IPS-11a (cell line): Measurements from ENCODE around the gene NKX1-2.

Experiments used
- H3K4me3 ChIP-seq: one replicate; pipeline ENCODE4 v1.5.1; 2013; ENCODE audit warnings: low read depth, low read length, control low read depth

The NKX1-2 gene

DNA sequence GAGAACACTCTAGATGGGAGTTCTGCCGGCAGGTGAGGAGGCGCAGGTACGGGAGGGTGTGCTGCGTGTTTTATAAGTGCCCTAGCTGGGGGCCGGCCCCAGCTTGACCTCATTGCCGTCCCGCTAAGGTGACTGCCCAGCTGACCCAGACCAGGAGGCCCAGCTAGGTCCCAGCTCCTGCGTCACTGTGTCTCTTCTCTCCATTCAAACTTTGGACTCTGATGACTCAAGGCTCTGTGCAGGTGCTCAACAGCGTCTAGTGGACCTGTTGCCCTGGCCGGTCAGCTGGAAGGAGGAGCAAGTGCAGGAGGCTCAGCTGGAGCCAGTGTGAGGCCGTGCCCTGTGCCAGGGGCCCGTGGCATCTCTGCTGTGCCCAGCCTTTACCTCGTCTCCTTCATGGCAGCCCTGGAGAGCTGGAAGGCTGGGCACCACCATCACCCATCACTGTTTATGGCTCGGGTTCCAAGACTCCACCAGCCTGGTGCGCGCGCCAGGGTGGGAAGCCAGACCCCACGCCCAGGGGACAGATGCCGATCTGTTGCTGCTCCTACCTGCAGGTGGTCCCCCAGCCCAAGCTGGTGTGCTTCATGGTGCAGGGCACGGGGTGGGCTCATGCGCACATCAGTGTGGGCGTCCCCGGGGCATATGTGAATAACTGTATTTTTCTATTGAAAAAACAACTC lies 26.3 kb upstream of the NKX1-2 start:
- H3K4me3 ChIP-seq, result no peak overlapping the region

DNA sequence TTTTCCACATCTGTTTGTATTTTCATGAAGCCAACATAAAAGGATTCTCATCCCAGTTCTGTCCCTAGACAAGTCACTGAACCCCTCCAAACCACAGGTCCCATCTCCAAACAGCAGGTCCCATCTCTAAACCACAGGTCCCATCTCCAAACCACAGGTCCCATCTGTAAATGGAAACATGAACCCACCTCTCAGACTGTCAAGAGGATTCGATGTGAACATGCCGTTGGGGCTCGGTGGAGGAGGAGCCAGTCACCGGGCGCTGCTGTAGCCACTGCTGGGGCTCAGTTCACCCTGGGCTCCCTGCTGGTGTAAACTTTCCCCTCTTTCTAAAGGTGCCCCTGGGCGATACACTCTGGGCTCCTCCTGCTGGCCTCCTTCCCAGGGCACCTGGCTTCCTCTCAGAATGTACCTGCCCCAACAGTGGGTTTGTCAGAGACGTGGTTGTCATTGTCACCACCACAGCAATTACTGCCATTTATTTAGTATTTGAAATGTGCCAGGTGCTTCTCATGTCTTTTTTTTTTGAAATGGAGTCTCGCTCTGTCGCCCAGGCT lies 24.8 kb upstream of the NKX1-2 start:
- no peak overlapping the region for H3K4me3 ChIP-seq

DNA sequence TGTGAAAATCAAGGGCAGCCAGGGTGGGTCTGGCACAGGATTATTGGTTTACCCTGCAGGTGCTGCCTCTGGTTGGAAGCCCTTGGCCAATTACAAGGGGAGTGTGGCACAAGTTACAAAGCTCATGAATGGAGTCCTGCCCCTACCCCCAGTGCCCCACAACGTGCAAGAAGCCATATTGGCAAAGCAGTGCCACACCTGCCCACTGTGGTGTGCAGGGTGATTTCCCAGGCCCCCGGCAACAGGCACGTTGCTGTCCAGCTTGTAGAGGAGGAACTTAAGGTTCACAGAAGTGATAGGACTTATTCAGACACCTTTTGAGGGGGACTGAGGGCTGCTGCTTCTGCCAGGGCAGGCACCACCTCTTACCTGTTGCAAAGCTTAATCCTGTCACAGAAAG lies 23.2 kb upstream of the NKX1-2 start:
- no peak overlapping the region for H3K4me3 ChIP-seq

DNA sequence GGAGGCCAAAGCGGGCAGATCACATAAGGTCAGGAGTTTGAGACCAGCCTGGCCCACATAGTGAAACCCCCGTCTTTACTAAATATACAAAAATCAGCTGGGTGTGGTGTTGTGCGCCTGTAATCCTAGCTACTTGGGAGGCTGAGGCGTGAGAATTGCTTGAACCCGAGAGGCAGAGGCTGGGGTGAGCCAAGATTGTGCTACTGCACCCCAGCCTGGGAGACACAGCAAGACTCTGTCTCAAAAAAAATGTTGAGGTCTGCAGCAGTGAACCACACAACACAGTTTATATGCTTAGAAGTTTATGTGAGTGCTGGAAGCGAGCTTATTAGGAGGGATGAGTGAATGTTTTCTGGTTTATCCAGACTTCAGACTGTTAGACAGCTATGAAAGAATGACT lies 22.2 kb upstream of the NKX1-2 start:
- no peak overlapping the region for H3K4me3 ChIP-seq

- no peak overlapping the region for H3K4me3 ChIP-seq
Measured at GRCh38 chr10:124470544-124471434, 21.0 kb upstream of the NKX1-2 start.

GRCh38 chr10:124469956-124470484 lies 20.2 kb upstream of the NKX1-2 start:
- no peak overlapping the region for H3K4me3 ChIP-seq

GRCh38 chr10:124468624-124469023 lies 18.8 kb upstream of the NKX1-2 start:
- H3K4me3 ChIP-seq, result no peak overlapping the region

GRCh38 chr10:124467165-124467564 lies 17.3 kb upstream of the NKX1-2 start:
- no peak overlapping the region for H3K4me3 ChIP-seq

DNA sequence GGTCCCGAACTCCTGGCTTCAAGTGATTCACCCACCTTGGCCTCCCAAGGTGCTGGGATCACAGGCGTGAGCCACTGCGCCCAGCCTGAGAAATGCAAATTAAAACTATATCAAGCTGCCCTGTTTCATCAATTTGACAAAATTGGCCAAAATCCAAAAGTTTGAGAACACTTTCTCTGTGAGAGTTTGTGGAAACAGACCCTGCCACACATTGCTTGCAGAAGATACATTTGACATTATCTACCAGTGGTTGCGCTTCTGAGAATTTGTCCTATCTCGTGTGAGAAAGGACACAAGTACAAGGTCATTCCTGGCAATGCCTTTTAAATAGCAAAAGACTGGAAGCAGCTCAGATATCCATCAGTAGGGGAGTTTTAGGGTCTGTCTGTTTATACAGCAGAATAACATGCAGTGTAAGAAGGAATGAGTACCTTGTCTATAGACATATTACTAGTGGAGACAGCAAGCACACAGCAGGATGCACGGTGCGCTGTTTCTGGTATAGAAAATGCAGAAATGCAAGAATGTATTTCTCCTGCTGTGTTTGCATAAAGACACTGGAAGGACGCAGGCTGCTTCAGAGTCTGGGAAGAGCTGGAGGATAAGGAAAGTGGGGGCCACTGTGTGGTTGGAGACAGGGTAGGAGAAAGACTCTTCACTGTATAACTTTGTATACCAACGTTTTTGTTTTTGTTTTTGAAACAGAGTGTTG lies 16.1 kb upstream of the NKX1-2 start:
- no peak overlapping the region for H3K4me3 ChIP-seq

DNA sequence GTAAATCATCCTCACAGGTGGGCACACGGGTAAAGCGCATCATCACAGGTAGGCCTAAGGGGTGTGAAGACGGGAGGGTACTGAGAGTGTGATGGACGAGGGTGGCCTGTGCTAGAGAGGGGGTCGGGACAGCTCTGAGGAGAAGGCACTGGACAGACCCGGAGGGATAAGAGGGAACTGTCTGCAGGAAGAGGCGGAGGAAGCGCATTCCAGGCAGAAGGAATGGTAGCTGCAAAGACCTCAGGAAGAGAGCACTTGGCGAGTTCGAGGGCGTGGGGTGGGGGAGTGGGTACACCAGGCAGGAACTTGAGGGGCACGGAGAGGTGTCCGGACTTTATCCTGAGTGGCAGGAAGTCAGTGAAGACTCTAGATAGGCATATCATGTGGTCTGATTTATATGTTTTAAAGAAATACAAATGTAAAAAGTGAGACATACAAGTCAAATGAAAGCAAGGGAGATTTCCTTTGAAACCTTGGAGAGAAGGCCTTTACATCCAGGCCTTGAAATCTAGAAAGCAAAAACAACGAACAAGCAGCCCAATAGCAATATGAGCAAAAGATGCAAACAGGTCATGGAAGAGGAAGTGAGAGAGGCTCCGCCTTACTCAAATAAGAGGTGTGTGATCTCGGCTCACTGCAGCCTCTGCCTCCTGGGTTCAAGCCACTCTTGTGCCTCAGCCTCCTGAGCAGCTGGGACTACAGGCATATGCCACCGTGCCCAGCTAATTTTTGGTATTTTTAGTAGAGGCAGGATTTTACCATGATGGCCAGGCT lies 15.4 kb upstream of the NKX1-2 start:
- no peak overlapping the region for H3K4me3 ChIP-seq

DNA sequence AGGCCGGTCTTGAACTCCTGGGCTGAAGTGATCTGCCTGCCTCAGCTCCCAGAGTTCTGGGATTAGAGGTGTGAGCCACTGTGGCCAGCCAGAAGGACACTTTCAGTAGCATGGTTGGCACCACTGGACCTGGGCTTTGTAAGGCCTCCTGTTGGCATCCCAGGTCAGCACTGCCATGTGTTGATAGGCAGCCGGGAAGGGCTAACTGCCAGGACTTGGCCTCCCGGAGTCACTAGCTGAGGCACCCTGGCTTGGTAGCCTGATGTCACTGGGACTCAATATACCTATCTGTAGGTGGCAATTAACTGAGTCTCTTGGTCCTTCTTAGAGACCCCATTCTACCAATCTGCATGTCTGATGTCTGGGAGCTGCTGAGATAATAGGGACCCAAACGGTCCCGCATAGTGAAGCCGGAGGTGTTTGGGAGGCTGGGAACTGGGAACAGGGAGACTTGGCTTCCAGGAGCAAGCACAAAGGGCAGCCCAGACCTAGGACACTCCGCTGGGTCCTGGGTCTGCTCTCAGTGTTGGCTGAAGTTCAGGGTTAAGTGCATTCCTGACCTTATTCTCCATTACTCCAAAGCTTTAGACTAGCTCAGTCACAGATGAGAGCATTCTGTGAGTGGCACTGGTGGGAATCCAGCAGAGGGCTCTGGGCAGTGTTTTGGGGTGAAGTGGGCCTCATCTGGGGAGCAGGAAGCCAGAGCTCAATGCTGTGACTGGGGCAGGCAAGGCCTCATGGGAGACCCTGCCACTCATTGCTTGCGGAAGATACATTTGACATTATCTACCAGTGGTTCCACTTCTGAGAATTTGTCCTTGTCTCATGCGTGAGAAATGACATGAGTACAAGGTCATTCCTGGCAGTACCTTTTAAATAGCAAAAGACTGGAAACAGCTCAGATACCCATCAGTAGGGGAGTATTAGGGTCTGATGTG lies 14.5 kb upstream of the NKX1-2 start:
- no peak overlapping the region for H3K4me3 ChIP-seq

DNA sequence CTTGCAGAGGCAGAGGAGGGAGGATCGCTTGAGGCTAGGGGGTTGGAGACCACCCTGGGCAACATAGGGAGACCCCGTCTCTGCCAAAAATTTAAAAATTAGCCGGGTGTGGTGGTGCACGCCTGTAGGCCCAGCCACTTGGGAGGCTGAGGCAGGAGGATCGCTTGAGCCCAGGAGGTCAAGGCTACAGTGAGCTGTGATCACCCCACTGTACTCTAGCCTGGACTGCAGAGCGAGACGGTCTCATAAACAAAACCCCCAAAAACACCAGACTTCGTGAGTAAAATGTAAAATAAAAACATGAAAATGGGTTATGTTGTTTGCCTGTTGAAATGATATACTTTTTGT lies 12.5 kb upstream of the NKX1-2 start:
- H3K4me3 ChIP-seq, result peak overlapping the region; percentile 56

GRCh38 chr10:124461642-124462347 lies 12.0 kb upstream of the NKX1-2 start, which contains the start of gene LHPP:
Gene LHPP, plus strand, starts transcription at chr10:124461823. Its CDS starts 40 bp downstream, at chr10:124461863.
- H3K4me3 ChIP-seq, result peak within 1 kb of the TSS; percentile 56

DNA sequence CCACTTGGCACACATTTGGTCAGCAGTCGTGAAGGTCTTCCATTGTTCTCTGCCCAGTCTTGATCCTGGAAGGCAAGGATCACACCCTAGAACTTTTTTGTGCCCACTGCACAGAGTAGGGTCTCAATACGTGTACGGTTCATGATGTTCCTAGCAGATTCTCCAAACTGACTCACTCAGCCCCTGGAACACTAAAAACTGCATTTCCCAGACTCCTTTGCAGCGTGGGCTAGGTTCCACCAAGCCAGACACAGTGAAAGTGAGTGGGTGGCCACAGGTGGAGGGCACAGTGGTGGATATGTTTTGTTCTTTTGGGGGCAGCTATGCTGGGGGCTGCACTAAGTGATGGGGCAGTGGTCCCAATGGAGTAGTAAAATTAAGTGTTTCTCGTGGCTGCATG lies 10.3 kb upstream of the NKX1-2 start:
- no peak overlapping the region for H3K4me3 ChIP-seq

- no peak overlapping the region for H3K4me3 ChIP-seq
Measured at GRCh38 chr10:124459395-124459794, 9.6 kb upstream of the NKX1-2 start.

DNA sequence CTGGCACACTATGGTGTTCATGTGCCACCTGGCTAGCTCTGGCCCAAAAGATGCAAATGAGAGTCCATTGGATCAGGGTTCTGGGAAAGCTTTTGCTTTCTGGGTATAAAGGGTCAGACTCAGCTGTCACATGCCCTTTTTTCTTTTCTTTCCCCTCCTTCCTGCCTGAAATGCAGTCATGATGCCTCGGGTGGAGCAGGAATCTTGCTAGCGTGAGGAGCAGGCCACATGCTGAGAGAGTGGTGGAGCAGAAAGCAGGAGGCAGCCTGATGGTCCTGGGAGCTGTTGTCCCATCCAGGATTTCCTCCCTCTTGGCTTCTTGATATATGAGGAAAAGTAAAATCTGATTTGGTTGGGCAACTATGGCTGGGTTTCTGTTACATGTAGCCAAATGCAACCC lies 9.1 kb upstream of the NKX1-2 start:
- no peak overlapping the region for H3K4me3 ChIP-seq

DNA sequence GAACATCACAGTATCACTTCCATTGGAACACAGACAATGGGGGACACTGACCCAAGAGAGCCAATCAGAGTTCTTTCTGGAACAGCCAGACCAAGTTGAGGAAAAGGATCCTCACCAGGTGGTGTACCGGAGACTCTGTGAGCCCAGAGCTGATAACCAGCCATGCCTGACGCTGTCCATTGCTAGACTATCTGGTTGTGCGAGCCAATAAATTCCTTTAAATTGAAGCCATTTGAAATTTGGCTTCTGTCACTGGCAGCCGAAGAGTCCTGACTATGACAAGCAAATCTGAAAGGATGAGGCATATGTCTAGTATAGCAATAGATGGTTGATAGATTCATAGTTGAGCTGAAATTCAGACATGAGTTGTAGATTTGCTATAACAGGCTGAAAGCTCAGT lies 8.6 kb upstream of the NKX1-2 start:
- H3K4me3 ChIP-seq, result no peak overlapping the region

DNA sequence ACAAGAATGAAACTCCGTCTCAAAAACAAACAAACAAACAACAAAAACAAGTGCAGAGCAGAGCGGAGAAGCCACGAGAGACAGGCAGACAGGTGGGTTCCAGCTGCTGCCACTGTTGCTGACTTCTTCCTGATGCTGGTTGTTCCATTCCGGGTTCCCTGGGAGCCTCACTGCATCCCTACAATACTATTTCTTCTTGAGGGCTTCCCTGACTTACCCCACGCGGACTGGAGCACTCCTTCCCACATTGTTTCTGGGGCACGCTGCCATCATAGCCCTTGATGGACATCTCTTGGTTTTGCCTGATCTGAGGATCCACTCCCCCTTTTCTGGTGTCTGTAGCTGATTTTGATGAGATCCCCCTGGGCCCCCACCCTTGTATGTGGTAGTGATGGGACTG lies 5.6 kb upstream of the NKX1-2 start:
- H3K4me3 ChIP-seq, result no peak overlapping the region
